Measurements from ENCODE around the gene NARF.

DNA sequence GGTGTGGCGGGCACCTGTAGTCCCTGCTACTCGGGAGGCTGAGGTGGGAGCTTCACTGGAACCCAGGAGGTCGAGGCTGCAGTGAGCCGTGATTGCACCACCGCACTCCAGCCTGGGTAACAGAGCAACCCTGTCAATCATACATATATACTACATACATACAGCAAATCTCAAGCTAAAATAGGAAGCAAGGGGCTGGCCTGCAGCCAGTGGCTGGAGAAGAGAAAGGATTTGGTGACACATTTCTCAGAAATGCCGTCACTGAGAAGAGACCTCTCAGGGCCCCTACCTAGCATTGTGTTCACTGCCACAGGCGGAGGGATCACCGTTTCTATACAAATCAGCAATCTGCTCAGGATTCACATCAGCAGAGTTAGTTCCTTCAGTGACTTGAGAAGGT, 16.9 kb downstream of the NARF start:
- TF ChIP-seq, protein P1, sequence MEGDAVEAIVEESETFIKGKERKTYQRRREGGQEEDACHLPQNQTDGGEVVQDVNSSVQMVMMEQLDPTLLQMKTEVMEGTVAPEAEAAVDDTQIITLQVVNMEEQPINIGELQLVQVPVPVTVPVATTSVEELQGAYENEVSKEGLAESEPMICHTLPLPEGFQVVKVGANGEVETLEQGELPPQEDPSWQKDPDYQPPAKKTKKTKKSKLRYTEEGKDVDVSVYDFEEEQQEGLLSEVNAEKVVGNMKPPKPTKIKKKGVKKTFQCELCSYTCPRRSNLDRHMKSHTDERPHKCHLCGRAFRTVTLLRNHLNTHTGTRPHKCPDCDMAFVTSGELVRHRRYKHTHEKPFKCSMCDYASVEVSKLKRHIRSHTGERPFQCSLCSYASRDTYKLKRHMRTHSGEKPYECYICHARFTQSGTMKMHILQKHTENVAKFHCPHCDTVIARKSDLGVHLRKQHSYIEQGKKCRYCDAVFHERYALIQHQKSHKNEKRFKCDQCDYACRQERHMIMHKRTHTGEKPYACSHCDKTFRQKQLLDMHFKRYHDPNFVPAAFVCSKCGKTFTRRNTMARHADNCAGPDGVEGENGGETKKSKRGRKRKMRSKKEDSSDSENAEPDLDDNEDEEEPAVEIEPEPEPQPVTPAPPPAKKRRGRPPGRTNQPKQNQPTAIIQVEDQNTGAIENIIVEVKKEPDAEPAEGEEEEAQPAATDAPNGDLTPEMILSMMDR (conservative IDR thresholded peaks at IDR 0.05; ENCODE audit: low read depth, low read length) = no peak
- no peak for TF ChIP-seq EZH2 (IDR thresholded peaks at IDR 0.05; ENCODE audit: low read length, unreplicated experiment)
- TF ChIP-seq EZH2phosphoT487 (IDR thresholded peaks at IDR 0.05; ENCODE audit: borderline replicate concordance, low read length) = no peak
